Measurements from ENCODE around the gene B4GALT5.
"Not testable (repeated sequence)": the region's sequence is repeated elsewhere in the genome, so short reads cannot be mapped to it uniquely, and the experiment has no call there.

Gene B4GALT5

GRCh38 chr20:49628280-49628679 lies 85.4 kb downstream of the B4GALT5 start:
- not testable (repeated sequence) for DNase-seq (ENCODE audit: low spot score)

DNA sequence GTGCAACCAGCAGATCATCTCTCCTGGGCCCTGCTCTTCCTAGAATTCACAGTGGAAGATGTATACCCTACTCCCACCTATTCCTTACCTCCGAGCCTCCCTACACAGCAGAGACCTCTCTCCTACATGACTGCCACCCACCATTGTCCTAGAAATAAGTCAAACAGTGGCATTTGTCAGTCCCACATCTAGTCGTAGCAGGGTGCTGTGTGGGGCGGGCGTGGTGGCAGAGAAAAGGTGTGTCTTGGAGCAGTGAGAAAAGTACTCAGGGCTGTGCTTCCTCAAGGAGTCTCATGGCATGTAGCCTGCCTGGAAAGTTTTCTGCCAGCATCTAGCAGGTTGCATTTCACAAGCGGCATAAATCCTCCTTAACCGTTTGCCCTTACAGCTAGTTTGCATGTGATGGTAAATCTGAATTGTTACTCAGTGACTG lies 86.3 kb downstream of the B4GALT5 start:
- DNase-seq (ENCODE audit: low spot score): no peak

DNA sequence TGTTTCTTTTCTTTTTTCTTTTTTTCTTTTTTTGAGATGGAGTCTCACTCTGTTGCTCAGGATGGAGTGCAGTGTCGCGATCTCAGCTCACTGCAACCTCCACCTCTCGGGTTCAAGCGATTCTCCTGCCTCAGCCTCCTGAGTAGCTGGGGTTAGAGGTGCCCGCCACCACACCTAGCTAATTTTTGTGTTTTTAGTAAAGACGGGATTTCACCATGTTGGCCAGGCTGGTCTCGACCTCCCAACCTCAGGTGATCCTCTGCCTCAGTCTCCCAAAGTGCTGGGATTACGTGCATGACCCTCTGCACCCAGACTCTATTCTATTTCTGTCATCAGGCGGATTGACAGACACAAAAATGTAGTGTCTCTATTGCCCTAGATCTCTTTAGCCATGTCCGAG lies 88.7 kb downstream of the B4GALT5 start:
- DNase-seq (ENCODE audit: low spot score): not testable (repeated sequence)

GRCh38 chr20:49624317-49624716 lies 89.4 kb downstream of the B4GALT5 start:
- no peak for DNase-seq (ENCODE audit: low spot score)

DNA sequence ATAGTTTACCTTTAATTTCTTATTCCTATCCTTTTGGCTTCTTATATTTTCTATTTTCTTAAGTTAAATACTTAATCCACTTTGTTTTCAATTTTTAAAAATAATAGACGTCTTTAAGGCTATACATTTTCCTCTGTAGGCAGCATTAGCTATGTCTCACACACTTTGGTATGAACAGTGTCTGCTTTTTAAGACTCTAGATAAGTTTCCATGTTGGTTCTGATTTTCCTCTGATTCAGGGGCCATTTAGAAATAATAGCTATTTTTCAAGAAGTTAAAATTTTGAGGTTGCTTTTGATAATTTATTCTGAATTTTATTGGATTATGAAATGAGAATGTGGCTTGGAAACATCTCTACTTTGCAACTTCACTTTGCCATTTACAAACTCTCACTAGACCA lies 91.4 kb downstream of the B4GALT5 start:
- no peak for DNase-seq (ENCODE audit: low spot score)

DNA sequence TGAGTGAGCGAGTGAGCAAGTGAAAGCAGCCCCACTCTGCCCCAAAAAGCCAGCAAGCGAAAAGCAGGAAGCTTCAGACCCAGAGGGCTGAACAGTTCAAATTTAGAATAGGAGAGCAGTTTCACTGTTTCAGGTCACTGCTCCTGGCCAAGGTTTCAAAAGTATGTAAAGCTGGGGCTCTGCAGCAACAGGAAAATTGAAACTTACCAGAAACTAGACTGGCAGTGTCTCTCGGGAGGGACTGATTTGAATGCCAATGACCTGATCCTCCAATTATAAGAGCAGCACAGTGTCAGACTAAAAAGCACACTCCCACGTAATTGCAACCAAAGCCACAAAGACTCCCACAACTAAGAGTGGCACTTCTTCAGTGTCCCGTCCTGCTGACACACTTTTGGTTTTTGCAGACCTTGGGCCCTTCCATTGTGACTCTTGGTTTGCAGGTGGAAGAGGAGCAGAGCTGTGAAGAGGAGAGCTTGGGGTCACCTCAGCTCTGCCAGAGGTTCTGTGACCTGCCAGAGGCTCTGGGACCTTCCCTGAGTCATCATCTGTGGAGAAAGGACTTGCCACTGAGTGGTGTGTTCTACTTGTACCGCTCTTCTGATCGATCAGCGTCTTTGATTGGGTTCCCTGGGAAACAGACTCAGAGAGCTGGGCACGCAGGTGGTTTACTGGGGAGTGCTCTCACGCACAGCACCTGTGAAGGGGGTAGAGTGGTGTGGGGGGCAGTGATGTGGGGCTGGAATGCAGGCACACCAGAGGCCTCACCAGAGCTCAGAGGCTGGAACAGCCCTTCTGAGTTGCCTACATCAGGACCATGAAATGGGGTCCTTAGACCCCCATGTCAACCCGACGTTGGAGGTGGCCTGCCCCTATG lies 93.1 kb downstream of the B4GALT5 start:
- DNase-seq (ENCODE audit: low spot score): no peak

GRCh38 chr20:49619113-49620048 lies 94.3 kb downstream of the B4GALT5 start:
- no peak for DNase-seq (ENCODE audit: low spot score)

DNA sequence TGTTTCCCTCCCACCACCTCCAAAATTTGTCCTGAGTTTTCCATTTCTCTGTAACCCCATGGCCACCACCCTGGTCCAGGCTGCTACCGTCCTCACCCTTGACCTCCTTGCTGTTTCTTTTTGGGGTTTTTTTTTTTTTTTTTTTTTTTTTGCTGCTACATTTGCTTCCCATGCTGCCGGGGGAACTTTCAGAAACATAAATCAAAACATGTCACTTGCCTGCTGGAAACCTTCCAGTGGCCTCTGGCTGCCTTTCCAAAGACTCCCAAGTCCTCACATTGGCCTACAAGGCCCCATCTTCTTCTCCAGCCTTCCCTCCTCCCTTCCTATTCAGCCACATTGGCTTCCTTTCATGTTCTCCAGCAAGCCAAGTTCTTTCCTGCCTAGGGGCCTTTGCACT lies 95.4 kb downstream of the B4GALT5 start:
- no peak for DNase-seq (ENCODE audit: low spot score)

DNA sequence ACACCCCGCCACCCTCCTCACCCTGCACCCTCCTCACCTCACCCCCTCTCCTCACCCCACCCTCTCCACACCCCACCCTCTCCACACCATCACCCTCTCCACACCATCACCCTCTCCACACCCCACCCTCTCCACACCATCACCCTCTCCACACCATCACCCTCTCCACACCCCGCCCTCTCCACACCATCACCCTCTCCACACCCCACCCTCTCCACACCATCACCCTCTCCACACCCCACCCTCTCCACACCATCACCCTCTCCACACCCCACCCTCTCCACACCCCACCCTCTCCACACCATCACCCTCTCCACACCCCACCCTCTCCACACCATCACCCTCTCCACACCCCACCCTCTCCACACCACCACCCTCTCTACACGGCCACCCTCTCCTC lies 96.3 kb downstream of the B4GALT5 start:
- not testable (repeated sequence) for DNase-seq (ENCODE audit: low spot score)

DNA sequence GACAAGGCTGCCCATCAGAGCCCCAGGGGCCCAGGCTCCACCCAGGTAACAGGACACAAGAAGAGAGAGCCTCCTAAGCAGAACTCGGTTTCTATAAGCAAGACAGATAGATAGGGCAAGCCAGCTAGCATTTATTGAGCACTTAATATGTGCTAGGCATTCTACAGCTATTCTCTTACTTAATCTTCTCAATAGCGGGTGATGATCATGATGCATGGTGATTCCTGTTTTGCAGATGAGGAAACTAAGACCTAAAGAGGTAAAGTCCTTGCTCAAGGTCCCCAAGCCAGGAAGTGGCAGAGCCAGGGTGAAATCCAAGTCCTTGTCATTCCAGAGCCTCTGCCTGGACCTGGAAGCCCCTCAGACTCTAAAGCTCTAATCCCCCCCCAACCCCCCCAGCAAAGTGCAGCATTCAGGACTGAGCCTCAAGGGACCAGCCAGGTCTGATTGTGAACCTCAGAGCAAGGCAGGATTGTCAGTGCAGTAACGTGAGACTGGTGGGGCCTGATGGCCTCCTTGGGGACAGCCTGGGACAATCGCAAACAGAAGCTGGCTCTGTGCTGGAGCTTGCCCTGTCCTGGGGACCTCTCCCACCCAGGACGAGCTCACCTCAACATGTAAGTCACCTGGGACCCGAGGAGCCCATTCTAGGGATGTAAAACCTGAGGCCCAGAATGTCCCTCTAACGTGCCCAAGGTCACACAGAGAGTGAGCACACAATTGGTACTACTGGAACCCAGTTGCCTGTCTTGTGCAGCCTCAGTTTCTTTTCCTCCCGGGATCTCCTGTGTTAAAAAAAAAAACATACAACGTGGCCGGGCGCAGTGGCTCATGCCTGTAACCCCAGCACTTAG lies 97.3 kb downstream of the B4GALT5 start:
- DNase-seq (ENCODE audit: low spot score): no peak

GRCh38 chr20:49615401-49616153 lies 98.1 kb downstream of the B4GALT5 start:
- no peak for DNase-seq (ENCODE audit: low spot score)

DNA sequence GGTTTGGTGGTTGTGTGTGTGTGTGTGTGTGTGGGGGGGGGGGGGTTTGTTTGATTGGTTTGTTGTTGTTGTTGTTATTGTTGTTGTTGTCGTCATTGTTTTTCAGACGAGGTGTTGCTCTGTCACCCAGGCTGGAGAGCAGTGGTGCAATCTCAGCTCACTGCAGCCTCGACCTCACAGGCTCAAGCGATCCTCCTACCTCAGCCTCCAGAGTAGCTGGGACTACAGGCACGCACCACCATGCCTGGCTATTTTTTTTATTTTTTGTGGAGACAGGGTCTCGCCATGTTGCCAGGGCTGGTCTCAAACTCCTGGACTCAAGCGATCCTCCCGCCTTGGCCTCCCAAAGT lies 98.7 kb downstream of the B4GALT5 start:
- DNase-seq (ENCODE audit: low spot score): not testable (repeated sequence)

GRCh38 chr20:49614338-49615050 lies 99.2 kb downstream of the B4GALT5 start:
- DNase-seq (ENCODE audit: low spot score): no peak

DNA sequence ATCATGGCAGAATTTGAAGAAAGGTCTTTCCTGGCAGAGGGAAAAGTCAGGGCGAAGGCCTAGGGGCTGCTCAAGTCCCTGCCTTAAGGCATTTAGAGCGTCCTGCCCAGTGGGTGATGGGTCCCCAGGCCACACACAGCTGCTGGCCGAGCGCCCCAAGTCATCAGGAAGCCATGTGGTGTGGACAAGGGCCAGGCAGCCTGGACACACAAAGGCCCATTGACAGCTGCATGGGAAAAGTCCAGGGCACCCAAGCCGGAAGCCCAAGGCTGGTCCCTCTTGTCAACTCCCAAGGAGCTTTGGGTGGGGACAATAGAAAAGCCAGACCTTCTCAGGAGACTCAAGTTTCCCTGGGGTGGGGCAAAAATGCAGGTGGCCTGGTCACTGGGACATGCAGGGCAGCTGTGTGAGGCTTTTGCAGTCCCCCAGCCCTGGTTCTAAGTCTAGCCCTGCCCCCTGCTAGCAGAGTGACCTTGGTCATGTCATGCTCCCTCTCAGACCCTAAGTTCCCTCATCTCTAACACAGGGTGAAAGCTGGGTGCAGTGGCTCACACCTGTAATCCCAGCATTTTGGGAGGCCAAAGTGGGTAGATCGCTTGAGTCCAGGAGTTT lies 101.4 kb downstream of the B4GALT5 start:
- no peak for DNase-seq (ENCODE audit: low spot score)

DNA sequence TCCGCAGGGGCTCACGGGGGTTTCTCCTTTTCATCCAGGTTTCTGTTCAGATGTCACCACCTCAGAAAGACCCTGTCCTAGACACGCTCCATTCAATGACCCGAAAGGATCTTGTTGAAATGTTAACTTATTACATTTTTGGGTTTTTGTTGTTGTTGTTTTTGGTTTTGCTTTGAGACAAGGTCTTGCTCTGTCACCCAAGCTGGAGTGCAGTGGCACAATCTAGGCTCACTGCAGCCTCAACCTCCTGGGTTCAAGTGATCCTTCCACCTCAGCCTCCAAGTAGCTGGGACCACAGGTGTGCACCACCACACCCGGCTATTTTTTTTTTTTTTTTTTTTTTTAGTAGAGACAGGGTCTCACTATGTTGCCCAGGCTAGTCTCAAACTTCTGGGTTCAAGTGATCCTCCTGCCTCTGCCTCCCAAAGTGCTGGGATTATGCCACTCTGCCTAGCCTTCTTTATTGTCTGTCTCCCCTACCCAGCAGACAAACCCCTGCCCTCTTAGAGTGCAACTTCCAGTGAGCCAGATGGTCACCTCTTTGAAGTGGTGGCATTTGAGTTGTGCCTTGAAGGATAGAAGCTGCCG lies 102.0 kb downstream of the B4GALT5 start:
- not testable (repeated sequence) for DNase-seq (ENCODE audit: low spot score)

DNA sequence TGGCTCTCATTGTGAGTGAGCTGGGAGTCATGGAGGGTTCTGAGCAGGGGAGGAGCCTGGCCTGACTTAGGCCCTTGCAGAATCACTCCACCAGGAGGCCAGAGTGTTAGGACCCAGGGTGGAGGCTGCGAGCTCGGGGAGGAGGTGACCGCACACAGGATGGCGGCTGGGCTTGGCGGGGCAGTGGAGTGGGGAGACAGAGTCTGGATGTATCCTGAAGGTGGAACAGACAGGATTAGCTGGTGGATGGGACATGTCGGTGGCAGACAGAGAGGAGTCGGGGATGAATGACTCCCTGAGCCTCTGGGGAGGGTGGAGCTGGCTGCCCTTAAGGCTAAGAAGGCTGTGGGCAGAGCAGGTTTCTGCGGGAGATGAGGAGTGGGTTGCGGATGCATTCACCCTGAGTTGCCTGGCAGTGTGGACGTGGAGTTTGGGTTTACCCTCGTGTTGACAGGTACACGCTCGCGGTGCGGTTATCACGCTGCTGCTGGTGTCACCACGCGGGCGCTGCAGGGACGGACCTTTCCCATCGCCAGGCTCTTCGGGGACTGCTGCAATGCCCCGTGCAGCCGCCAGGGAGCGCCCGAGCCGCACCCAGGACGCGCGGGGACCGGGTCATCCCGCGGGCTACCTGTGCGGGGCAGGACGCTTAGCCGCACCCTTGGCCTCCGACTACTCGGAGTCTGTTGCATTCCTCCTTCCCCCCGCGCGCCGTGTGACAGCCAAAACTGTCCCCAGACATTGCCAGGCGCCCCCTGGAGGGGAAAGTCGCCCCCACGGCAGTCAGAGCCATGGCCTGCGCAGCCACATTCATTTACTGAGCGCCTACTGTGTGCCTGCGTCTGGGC lies 102.8 kb downstream of the B4GALT5 start:
- DNase-seq (ENCODE audit: low spot score): peak; percentile 86

GRCh38 chr20:49608752-49609670 lies 104.7 kb downstream of the B4GALT5 start:
- DNase-seq (ENCODE audit: low spot score): peak; percentile 82
